WI38 (cell line): ENCODE measurements around the gene TAS2R13.

Experiments used
- H3K4me3 ChIP-seq: 2 replicates; pipeline ENCODE4 v1.5.1; 2011; ENCODE audit warnings: low read depth, mild to moderate bottlenecking, control low read depth, low read length
- CTCF ChIP-seq: IDR thresholded peaks from 2 replicates; pipeline ENCODE4 v1.5.1; 2012; ENCODE audit warnings: low read depth, mild to moderate bottlenecking, control low read depth, low read length

The TAS2R13 gene

GRCh38 chr12:10904686-10905085, 4.7 kb downstream of the TAS2R13 start:
- H3K4me3 ChIP-seq = no peak overlapping the region
- TF ChIP-seq CTCF = no peak

DNA sequence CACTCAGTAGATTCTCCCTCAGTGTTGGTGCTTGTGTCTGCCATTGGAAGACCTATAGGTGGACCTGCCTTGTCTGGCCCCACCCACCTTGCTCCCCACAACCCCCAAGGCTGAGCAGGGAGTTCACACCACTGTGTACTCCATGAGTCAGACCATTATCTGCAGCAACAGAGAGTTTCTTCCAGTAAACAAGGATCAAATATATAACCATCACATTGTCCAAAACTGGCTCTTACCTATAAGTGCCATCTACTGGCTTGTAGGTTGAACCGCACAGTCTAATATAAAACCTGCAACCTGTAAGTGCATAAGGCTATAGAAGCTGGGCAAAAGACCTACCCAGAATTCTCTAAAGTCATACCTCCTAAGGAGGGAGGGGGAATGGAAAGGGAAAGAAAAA, 7.9 kb downstream of the TAS2R13 start:
- no peak overlapping the region for H3K4me3 ChIP-seq
- TF ChIP-seq CTCF = no peak

DNA sequence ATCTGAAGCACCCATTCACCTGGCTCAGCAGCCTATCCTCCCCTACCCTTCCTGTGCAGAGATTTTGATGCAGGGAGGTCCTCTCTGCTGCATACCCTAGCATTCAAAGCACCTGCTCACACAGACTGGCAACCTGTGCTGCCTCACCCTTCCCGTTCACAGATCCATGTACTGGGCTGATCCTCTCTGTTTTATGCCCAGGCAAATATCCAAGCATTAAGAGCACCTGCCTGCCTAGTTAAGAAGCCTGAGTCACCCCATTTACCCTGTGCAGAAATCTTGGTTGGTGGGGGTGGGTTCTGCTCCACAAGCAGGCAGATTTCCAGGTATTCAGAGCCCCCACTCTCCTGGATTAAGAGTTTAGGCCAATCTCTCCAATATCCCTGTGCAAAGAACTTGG, 8.4 kb downstream of the TAS2R13 start:
- H3K4me3 ChIP-seq = no peak overlapping the region
- TF ChIP-seq CTCF = no peak

DNA sequence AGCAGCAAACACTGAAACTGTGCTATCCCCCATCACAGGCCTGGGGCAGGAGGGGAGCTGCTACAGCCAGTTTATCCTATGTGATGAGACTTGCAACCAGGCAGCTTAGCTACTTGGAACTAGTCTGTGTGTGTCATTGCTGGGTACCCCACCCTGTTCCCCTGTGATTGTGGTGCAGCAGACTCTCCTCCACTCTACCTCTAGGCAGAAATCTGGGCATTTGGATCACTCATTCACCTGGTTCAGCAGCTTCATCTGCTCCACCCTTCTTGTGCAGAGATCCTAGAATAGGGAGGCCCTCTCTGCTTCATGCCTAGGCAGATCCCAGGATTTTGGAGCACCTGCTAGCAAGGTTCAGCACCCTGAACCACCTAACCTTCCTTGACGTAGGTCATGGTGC, 8.8 kb downstream of the TAS2R13 start:
- no peak overlapping the region for H3K4me3 ChIP-seq
- no peak for TF ChIP-seq CTCF

- TF ChIP-seq CTCF = no peak
- no peak overlapping the region for H3K4me3 ChIP-seq
These were observed 12.5 kb downstream of the TAS2R13 start for GRCh38 chr12:10896854-10897253.

DNA sequence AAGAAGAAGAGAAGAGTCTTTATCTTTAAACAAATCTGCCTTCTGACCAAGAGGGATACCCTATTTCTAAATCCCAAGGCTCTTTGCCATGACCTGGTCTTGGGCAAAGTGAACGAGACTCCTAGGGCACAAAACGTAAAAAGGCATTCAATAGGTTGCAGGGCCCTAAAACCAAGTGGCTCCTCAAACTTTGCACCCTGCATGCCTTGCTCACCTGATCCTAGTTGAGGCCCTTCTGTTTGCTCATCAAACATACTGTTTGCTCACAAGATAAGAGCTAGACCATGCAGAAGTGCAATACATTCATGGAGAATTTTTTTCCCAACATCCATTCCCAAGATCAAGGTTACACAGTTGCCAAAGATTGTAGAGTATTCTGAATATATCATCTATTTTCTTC, 17.4 kb downstream of the TAS2R13 start:
- no peak overlapping the region for H3K4me3 ChIP-seq
- TF ChIP-seq CTCF = no peak

GRCh38 chr12:10889226-10889625, 20.1 kb downstream of the TAS2R13 start:
- no peak for TF ChIP-seq CTCF
- no peak overlapping the region for H3K4me3 ChIP-seq
